Measurements from ENCODE around the gene MTUS2. TPM values are rescaled to one million over a fixed set of nuclear protein-coding genes. Genes with fewer than 3 reads are reported as not detected.
"Not testable (repeated sequence)": the region's sequence is repeated elsewhere in the genome, so short reads cannot be mapped to it uniquely, and the experiment has no call there.

MTUS2 gene
- total RNA-seq, 1 donor from 2014 or later, result 0.90 TPM

- Mint-ChIP-seq H3K4me1 (ENCODE audit: unreplicated experiment) (no peaks in the 10 kb centered on the region), H3K4me3 (ENCODE audit: unreplicated experiment) (no peak overlapping the region), H3K9me3 (ENCODE audit: unreplicated experiment) (no peaks in the 10 kb centered on the region), H3K27ac (ENCODE audit: unreplicated experiment) (no peak overlapping the region), H3K27me3 (ENCODE audit: unreplicated experiment) (peaks cover 4% of the 10 kb centered on the region), H3K36me3 (ENCODE audit: low read depth, unreplicated experiment) (peaks cover 3% of the 10 kb centered on the region)
- TF ChIP-seq CTCF (IDR thresholded peaks at IDR 0.05; ENCODE audit: unreplicated experiment), result no peak
- no peak for DNase-seq (ENCODE audit: low spot score)
These were observed 564.7 kb downstream of the MTUS2 start for GRCh38 chr13:29384871-29385270.

GRCh38 chr13:29386246-29386645 is 566.1 kb downstream of the MTUS2 start:
- H3K27ac Mint-ChIP-seq (ENCODE audit: unreplicated experiment), result no peak overlapping the region
- H3K9me3 Mint-ChIP-seq (ENCODE audit: unreplicated experiment), result no peaks in the 10 kb centered on the region
- H3K4me1 Mint-ChIP-seq (ENCODE audit: unreplicated experiment), result no peaks in the 10 kb centered on the region
- H3K36me3 Mint-ChIP-seq (ENCODE audit: low read depth, unreplicated experiment), result peaks cover 3% of the 10 kb centered on the region
- no peak for TF ChIP-seq CTCF (IDR thresholded peaks at IDR 0.05; ENCODE audit: unreplicated experiment)
- peaks cover 4% of the 10 kb centered on the region for H3K27me3 Mint-ChIP-seq (ENCODE audit: unreplicated experiment)
- H3K4me3 Mint-ChIP-seq (ENCODE audit: unreplicated experiment), result no peak overlapping the region
- DNase-seq (ENCODE audit: low spot score), result no peak

GRCh38 chr13:29390598-29390997 is 570.5 kb downstream of the MTUS2 start:
- DNase-seq (ENCODE audit: low spot score); H3K27me3 Mint-ChIP-seq (ENCODE audit: unreplicated experiment); H3K4me3 Mint-ChIP-seq (ENCODE audit: unreplicated experiment); H3K9me3 Mint-ChIP-seq (ENCODE audit: unreplicated experiment); H3K4me1 Mint-ChIP-seq (ENCODE audit: unreplicated experiment); H3K27ac Mint-ChIP-seq (ENCODE audit: unreplicated experiment); H3K36me3 Mint-ChIP-seq (ENCODE audit: low read depth, unreplicated experiment): not testable (repeated sequence)

GRCh38 chr13:29396446-29396845 is 576.3 kb downstream of the MTUS2 start:
- H3K27ac Mint-ChIP-seq (ENCODE audit: unreplicated experiment), result no peak overlapping the region
- DNase-seq (ENCODE audit: low spot score), result no peak
- no peak overlapping the region for H3K4me3 Mint-ChIP-seq (ENCODE audit: unreplicated experiment)
- H3K9me3 Mint-ChIP-seq (ENCODE audit: unreplicated experiment), result no peaks in the 10 kb centered on the region
- H3K27me3 Mint-ChIP-seq (ENCODE audit: unreplicated experiment), result peaks cover 1% of the 10 kb centered on the region
- no peaks in the 10 kb centered on the region for H3K4me1 Mint-ChIP-seq (ENCODE audit: unreplicated experiment)
- no peak for TF ChIP-seq CTCF (IDR thresholded peaks at IDR 0.05; ENCODE audit: unreplicated experiment)
- no peaks in the 10 kb centered on the region for H3K36me3 Mint-ChIP-seq (ENCODE audit: low read depth, unreplicated experiment)

- H3K36me3 Mint-ChIP-seq (ENCODE audit: low read depth, unreplicated experiment), result no peaks in the 10 kb centered on the region
- H3K9me3 Mint-ChIP-seq (ENCODE audit: unreplicated experiment), result no peaks in the 10 kb centered on the region
- no peak for TF ChIP-seq CTCF (IDR thresholded peaks at IDR 0.05; ENCODE audit: unreplicated experiment)
- H3K4me1 Mint-ChIP-seq (ENCODE audit: unreplicated experiment), result peaks cover 3% of the 10 kb centered on the region
- no peak overlapping the region for H3K4me3 Mint-ChIP-seq (ENCODE audit: unreplicated experiment)
- no peak overlapping the region for H3K27ac Mint-ChIP-seq (ENCODE audit: unreplicated experiment)
- DNase-seq (ENCODE audit: low spot score), result no peak
- H3K27me3 Mint-ChIP-seq (ENCODE audit: unreplicated experiment), result no peaks in the 10 kb centered on the region
These were observed 577.1 kb downstream of the MTUS2 start for GRCh38 chr13:29397265-29397664.
